Stimulated activated CD4-positive, alpha-beta T cell treated with anti-CD3 and anti-CD28 coated beads, Interleukin-15, amount 100 ng/mL, for 24 hours (primary cell): ENCODE results near the gene SLC14A1.
A peak's percentile ranks its signal among the peaks of the same experiment; 100 is the strongest.

Experiments used
- DNase-seq: peaks from one replicate; pipeline ENCODE4 v3.0.0-alpha.2; 2020

The SLC14A1 gene

GRCh38 chr18:45723567-45724355 is at the start of gene SLC14A1:
Gene SLC14A1, plus strand, starts transcription at chr18:45724181. Its CDS starts 6,140 bp downstream, at chr18:45730321.
- no peak for DNase-seq

- no peak for DNase-seq
Measured at GRCh38 chr18:45677276-45677807, 46.6 kb upstream of the SLC14A1 start.

GRCh38 chr18:45678441-45678840 is 45.5 kb upstream of the SLC14A1 start:
- DNase-seq: no peak

GRCh38 chr18:45678850-45679249 is 45.1 kb upstream of the SLC14A1 start:
- no peak for DNase-seq

GRCh38 chr18:45680066-45680690 is 43.8 kb upstream of the SLC14A1 start:
- DNase-seq: no peak

GRCh38 chr18:45682181-45682580 is 41.8 kb upstream of the SLC14A1 start:
- no peak for DNase-seq

GRCh38 chr18:45684341-45685115 is 39.5 kb upstream of the SLC14A1 start:
- no peak for DNase-seq

GRCh38 chr18:45686891-45687611 is 36.9 kb upstream of the SLC14A1 start:
- DNase-seq: peak; percentile 48

- no peak for DNase-seq
Measured at GRCh38 chr18:45687621-45688020, 36.4 kb upstream of the SLC14A1 start.

- no peak for DNase-seq
Measured at GRCh38 chr18:45688113-45688512, 35.9 kb upstream of the SLC14A1 start.

- DNase-seq: peak; percentile 76
Measured at GRCh38 chr18:45688833-45689232, 35.1 kb upstream of the SLC14A1 start.

- DNase-seq: no peak
Measured at GRCh38 chr18:45689396-45689795, 34.6 kb upstream of the SLC14A1 start.

GRCh38 chr18:45690975-45691815 is 32.8 kb upstream of the SLC14A1 start:
- DNase-seq: peak; percentile 84

GRCh38 chr18:45691816-45692179 is 32.2 kb upstream of the SLC14A1 start:
- no peak for DNase-seq

GRCh38 chr18:45702708-45703265 is 21.2 kb upstream of the SLC14A1 start:
- DNase-seq: no peak

- no peak for DNase-seq
Measured at GRCh38 chr18:45708831-45709230, 15.2 kb upstream of the SLC14A1 start.

- no peak for DNase-seq
Measured at GRCh38 chr18:45712061-45712460, 11.9 kb upstream of the SLC14A1 start.

GRCh38 chr18:45713239-45713638 is 10.7 kb upstream of the SLC14A1 start:
- no peak for DNase-seq

- no peak for DNase-seq
Measured at GRCh38 chr18:45715212-45715780, 8.7 kb upstream of the SLC14A1 start.

GRCh38 chr18:45719106-45719505 is 4.9 kb upstream of the SLC14A1 start:
- DNase-seq: no peak

GRCh38 chr18:45722899-45723298 is 1.1 kb upstream of the SLC14A1 start:
- DNase-seq: peak; percentile 83
